Stomach (tissue), 4 donors: ENCODE results near the gene UNC93A.

Experiments
- CTCF ChIP-seq, 7 experiments: fragments of 450-650 bp in 4 of 7; fragments of 200-600 bp in 3 of 7; sonication (generic) in 3 of 7; IDR thresholded peaks; one replicate each; pipeline ENCODE4 v1.5.1; 2016 to 2019; ENCODE audit warnings: antibody characterized with exemption in 7 of 7, control low read depth in 2 of 7, mild to moderate bottlenecking in 1 of 7
- EP300 ChIP-seq: sonication (generic); formaldehyde crosslinking; IDR thresholded peaks from one replicate; pipeline ENCODE4 v1.6.1; 2017; ENCODE audit warnings: antibody characterized with exemption
- POLR2AphosphoS5 ChIP-seq, 3 donors: sonication (generic); formaldehyde crosslinking; IDR thresholded peaks; one replicate each; pipeline ENCODE4 v1.6.1; 2016; ENCODE audit warnings: antibody characterized with exemption in 3 of 3

GRCh38 chr6:167298127-167298526 is 7.0 kb downstream of the UNC93A start:
- TF ChIP-seq POLR2AphosphoS5 (IDR thresholded peaks at IDR 0.05) (no peak), CTCF (IDR thresholded peaks at IDR 0.05) (no peak), EP300 (no peak)
